Kidney (tissue), 14 donors: Measurements from ENCODE around the gene NTRK3. TPM values are rescaled to one million over a fixed set of nuclear protein-coding genes. Genes with fewer than 3 reads are reported as not detected.

Experiments
- DNase-seq, 5 donors: peaks; one replicate each; pipeline ENCODE4 v3.0.0-alpha.2; 2013 to 2020
- FAIRE-seq: peaks from 2 replicates; lab custom pipeline; 2012; peaks lifted over from hg19 to GRCh38; lab: Jason Lieb, UNC
- H3K27ac ChIP-seq, 2 donors: one replicate each; pipeline ENCODE4 v1.7.0; 2013; ENCODE audit warnings: low read depth in 2 of 2, low read length in 2 of 2, inconsistent platforms in 1 of 2
- H3K27me3 ChIP-seq: one replicate; pipeline ENCODE4 v1.7.1; 2013; ENCODE audit warnings: low read length, inconsistent platforms; ENCODE audit not compliant: control insufficient read depth, insufficient read depth
- H3K36me3 ChIP-seq, 3 donors: one replicate each; pipeline versions ENCODE4 v1.7.0 to v1.7.1; 2013; ENCODE audit warnings: low read length in 3 of 3, control low read depth in 1 of 3, inconsistent platforms in 1 of 3; ENCODE audit not compliant: insufficient read depth in 3 of 3, control insufficient read depth in 2 of 3
- H3K4me1 ChIP-seq, 3 donors: one replicate each; pipeline versions ENCODE4 v1.7.0 to v1.7.1; 2013; ENCODE audit warnings: low read length in 3 of 3, inconsistent platforms in 1 of 3, low read depth in 1 of 3; ENCODE audit not compliant: control insufficient read depth in 2 of 3, insufficient read depth in 2 of 3
- H3K4me3 ChIP-seq, 3 donors: one replicate each; pipeline versions ENCODE4 v1.7.0 to v1.8.1; 2013; ENCODE audit warnings: low read length in 3 of 3, control low read depth in 1 of 3, inconsistent platforms in 1 of 3
- H3K9ac ChIP-seq, 3 donors: one replicate each; pipeline versions ENCODE4 v1.7.0 to v1.7.1; 2013; ENCODE audit warnings: low read length in 3 of 3, control low read depth in 1 of 3, inconsistent platforms in 1 of 3
- H3K9me3 ChIP-seq, 3 donors: one replicate each; pipeline versions ENCODE4 v1.7.0 to v1.7.1; 2013; ENCODE audit warnings: low read length in 3 of 3, control low read depth in 1 of 3, inconsistent platforms in 1 of 3; ENCODE audit not compliant: control insufficient read depth in 2 of 3, insufficient read depth in 1 of 3
- intact Hi-C: fragments of 100-400 bp; cut with DNase I; formaldehyde crosslinking; loops from one replicate; pipeline ENCODE4 v1.11.1; 2022
- polyA plus RNA-seq: library from polyadenylated mRNA; stranded (reverse); fragments of 350-450 nt; fragmentation: Illumina TruSeq; extraction: RNeasy Lipid Tissue Mini Kit (QIAGEN cat#74804); gene quantifications from one replicate; pipeline ENCODE4 v1.2.3, GENCODE V29; 2014; ENCODE audit warnings: low read depth, low replicate concordance; ENCODE audit not compliant: insufficient read depth
- total RNA-seq: library from RNA; stranded (reverse); fragmentation: NEBNext Ultra II Directional; extraction: Animal tissue kit (Norgen Biotek cat#: 25700); gene quantifications from one replicate; pipeline ENCODE4 v1.2.1, GENCODE V29; 2021
- TF ChIP-seq, protein P1 (sequence below): IDR thresholded peaks from 3 replicates; pipeline ENCODE4 v1.5.1; 2012; ENCODE audit warnings: mild to moderate bottlenecking, moderate library complexity, borderline replicate concordance; ENCODE audit not compliant: insufficient read depth; ENCODE audit errors: extremely low read depth
- donor health status: control.
- donor health status: control.
- donor health status: control.
- donor health status: control.
- donor health status: control.
- donor health status: DM: yes; HTN: yes; CAD: no.
- donor health status: Normal renal cell carcinoma (clear cell type).

NTRK3 gene
- total and polyA plus RNA-seq, 2 donors from 2014 or later: 8.9 to 25.5 TPM

DNA sequence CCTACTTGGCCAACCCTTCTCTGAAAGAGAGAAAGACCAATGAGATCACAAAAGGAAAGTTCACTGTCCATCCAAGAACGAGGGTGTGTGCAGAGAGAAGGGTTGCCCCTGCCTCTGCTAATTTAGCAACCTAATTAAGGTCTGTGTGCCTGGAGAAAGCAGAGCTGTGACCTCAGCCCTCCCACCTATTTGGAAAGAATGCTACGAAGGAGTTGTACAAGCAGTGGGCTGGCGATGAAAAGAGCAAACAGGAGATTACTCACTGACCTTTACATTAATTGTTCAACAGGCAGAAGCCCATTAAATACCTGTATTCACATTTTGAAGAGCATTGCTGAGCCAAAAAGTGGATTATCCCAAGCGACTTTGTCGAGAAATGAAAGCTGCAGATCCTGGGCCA lies 314.9 kb downstream of the NTRK3 start:
- H3K4me3 ChIP-seq: no peak overlapping the region
- no peak overlapping the region for H3K9ac ChIP-seq
- intact Hi-C loops: no loop called here
- DNase-seq (no peak), FAIRE-seq (no peak)
- TF ChIP-seq, protein P1, sequence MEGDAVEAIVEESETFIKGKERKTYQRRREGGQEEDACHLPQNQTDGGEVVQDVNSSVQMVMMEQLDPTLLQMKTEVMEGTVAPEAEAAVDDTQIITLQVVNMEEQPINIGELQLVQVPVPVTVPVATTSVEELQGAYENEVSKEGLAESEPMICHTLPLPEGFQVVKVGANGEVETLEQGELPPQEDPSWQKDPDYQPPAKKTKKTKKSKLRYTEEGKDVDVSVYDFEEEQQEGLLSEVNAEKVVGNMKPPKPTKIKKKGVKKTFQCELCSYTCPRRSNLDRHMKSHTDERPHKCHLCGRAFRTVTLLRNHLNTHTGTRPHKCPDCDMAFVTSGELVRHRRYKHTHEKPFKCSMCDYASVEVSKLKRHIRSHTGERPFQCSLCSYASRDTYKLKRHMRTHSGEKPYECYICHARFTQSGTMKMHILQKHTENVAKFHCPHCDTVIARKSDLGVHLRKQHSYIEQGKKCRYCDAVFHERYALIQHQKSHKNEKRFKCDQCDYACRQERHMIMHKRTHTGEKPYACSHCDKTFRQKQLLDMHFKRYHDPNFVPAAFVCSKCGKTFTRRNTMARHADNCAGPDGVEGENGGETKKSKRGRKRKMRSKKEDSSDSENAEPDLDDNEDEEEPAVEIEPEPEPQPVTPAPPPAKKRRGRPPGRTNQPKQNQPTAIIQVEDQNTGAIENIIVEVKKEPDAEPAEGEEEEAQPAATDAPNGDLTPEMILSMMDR: no peak
- H3K27ac ChIP-seq: no peak overlapping the region
- H3K36me3 ChIP-seq: no peaks in the 10 kb centered on the region
- H3K9me3 ChIP-seq: no peaks in the 10 kb centered on the region
- H3K27me3 ChIP-seq: no peaks in the 10 kb centered on the region
- no peaks in the 10 kb centered on the region for H3K4me1 ChIP-seq

DNA sequence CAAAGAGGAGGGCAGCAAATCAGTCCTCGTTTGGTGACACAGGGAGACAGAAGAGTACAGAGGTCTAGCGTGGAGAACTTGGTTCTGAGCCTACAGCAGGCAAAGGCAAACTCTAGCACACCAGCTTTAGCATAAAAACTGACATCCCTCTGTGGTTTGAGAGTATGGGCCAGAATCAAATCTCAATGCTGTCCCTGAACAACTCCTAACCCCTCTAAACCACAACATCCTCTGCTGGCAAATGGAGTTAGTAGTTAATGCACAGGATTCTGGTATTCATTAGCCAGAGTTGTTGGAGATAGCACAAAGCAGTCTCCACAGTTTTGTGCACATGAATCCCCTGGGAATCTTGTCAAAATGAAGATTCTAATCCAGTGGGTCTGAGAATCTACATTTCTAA lies 315.8 kb downstream of the NTRK3 start:
- Histone ChIP-seq H3K36me3 (no peaks in the 10 kb centered on the region), H3K4me3 (no peak overlapping the region), H3K9ac (no peak overlapping the region), H3K9me3 (no peaks in the 10 kb centered on the region), H3K4me1 (no peaks in the 10 kb centered on the region), H3K27ac (no peak overlapping the region), H3K27me3 (no peaks in the 10 kb centered on the region)
- intact Hi-C loops: no loop called here
- no peak for FAIRE-seq
- no peak for DNase-seq
- TF ChIP-seq, protein P1: no peak

DNA sequence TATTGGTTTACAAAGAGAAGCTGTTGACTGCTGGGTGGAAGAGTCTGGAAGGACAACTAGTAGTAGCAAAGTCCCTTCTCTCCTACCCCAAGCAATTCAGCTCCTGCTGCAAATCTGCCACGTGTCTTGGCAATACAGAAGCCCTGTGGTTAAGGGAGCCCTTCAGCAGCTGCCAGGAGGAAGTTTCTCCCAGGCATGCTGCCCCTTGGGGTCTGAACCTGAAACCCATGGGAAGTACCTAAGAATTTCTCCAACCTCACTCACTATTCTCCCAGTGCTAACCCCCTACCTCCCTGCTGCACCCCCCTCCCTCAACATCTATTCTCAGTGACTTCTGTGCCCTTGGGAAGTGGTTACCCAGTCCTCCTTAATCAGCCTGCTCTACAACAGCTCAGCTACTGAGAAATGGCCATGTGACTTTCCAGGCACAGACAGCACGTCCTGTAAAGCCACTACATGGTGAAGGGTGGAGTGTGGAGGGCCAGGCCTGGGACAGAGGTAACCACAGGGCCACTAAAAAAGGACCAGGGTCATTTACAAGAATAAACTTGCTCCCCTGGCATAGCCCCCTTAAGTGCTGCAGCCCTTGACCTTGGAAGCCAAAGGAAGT lies 316.6 kb downstream of the NTRK3 start:
- no peaks in the 10 kb centered on the region for H3K36me3 ChIP-seq
- no peaks in the 10 kb centered on the region for H3K9me3 ChIP-seq
- no peak overlapping the region for H3K27ac ChIP-seq
- intact Hi-C loops: no loop called here
- H3K27me3 ChIP-seq: no peaks in the 10 kb centered on the region
- TF ChIP-seq, protein P1: no peak
- DNase-seq (no peak), FAIRE-seq (no peak)
- no peak overlapping the region for H3K9ac ChIP-seq
- H3K4me1 ChIP-seq: no peaks in the 10 kb centered on the region
- no peak overlapping the region for H3K4me3 ChIP-seq

DNA sequence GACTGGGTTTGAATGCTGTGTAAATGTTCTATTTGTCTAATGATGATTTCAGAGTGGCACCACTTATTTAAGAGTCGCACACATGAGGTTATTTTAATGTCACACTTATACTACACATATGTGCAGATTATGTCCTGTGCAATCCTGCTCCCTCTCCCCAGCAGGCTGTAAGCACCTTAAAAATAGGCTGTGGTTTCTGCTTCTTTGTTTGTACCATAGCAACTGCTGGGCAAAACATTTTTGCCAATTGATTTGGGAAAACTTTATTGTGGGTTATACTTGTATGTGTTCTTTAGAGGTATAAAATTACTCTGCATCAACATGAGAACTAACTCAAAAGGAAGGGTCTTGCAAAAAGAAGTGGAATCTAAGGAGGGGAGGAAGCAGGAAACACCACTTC lies 318.5 kb downstream of the NTRK3 start:
- intact Hi-C loops: no loop called here
- TF ChIP-seq, protein P1: no peak
- H3K9me3 ChIP-seq: no peaks in the 10 kb centered on the region
- no peak overlapping the region for H3K4me3 ChIP-seq
- H3K27ac ChIP-seq: no peak overlapping the region
- H3K4me1 ChIP-seq: no peaks in the 10 kb centered on the region
- no peaks in the 10 kb centered on the region for H3K36me3 ChIP-seq
- FAIRE-seq (no peak), DNase-seq (no peak)
- H3K27me3 ChIP-seq: no peaks in the 10 kb centered on the region
- no peak overlapping the region for H3K9ac ChIP-seq
